Coronary artery (tissue), 2 donors: ENCODE data around the gene ZXDC.

Experiments used
- DNase-seq: peaks from one replicate; pipeline ENCODE4 v3.0.0-alpha.2; 2017; ENCODE audit warnings: low spot score
- H3K27ac ChIP-seq, 2 donors: fragments of 200-600 bp; sonication (generic); one replicate each; pipeline ENCODE4 v1.5.1; 2016 to 2019
- H3K4me3 ChIP-seq: fragments of 200-600 bp; sonication (generic); 2 replicates; pipeline ENCODE4 v1.5.1; 2016; ENCODE audit warnings: mild to moderate bottlenecking, moderate library complexity
- TF ChIP-seq, protein P1 (sequence below): fragments of 200-600 bp; sonication (generic); IDR thresholded peaks from one replicate; pipeline ENCODE4 v1.5.1; 2019; ENCODE audit warnings: antibody characterized with exemption

Gene ZXDC

GRCh38 chr3:126488886-126489569 is 13.3 kb upstream of the ZXDC start:
- TF ChIP-seq, protein P1, sequence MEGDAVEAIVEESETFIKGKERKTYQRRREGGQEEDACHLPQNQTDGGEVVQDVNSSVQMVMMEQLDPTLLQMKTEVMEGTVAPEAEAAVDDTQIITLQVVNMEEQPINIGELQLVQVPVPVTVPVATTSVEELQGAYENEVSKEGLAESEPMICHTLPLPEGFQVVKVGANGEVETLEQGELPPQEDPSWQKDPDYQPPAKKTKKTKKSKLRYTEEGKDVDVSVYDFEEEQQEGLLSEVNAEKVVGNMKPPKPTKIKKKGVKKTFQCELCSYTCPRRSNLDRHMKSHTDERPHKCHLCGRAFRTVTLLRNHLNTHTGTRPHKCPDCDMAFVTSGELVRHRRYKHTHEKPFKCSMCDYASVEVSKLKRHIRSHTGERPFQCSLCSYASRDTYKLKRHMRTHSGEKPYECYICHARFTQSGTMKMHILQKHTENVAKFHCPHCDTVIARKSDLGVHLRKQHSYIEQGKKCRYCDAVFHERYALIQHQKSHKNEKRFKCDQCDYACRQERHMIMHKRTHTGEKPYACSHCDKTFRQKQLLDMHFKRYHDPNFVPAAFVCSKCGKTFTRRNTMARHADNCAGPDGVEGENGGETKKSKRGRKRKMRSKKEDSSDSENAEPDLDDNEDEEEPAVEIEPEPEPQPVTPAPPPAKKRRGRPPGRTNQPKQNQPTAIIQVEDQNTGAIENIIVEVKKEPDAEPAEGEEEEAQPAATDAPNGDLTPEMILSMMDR, result no peak
- Histone ChIP-seq H3K4me3 (no peak overlapping the region), H3K27ac (no peak overlapping the region)
- no peak for DNase-seq

- no peak for DNase-seq
- Histone ChIP-seq H3K27ac (no peak overlapping the region), H3K4me3 (no peak overlapping the region)
- TF ChIP-seq, protein P1, result no peak
These were observed 12.5 kb upstream of the ZXDC start for GRCh38 chr3:126488185-126488584.

GRCh38 chr3:126487151-126487771 is 11.6 kb upstream of the ZXDC start:
- TF ChIP-seq, protein P1, result no peak
- no peak for DNase-seq
- Histone ChIP-seq H3K4me3 (no peak overlapping the region), H3K27ac (no peak overlapping the region)

GRCh38 chr3:126486360-126486847 is 10.7 kb upstream of the ZXDC start:
- no peak for DNase-seq
- TF ChIP-seq, protein P1, result no peak
- Histone ChIP-seq H3K27ac (peak overlapping the region in 1 of 2 donors; percentile 2), H3K4me3 (no peak overlapping the region)

DNA sequence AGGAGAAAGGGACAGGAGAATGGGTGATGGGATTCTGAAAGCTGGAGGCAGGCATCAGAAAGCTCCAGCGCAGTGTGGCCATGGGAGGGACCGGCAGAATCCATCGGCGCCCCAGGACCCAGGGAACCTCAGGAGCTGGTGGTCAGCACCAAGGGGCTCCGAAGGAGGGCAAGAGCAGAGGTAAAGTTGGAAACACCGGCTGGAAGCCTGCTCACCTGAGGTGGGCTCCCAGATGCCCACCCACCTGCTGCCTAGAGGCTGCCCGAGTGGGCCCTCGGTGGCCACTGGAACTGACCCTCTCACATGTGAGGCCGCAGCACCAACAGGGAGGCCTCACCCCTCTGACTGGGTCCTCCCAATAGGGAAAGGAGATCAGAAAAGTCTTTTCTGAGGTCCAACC is 10.3 kb upstream of the ZXDC start:
- no peak for DNase-seq
- no peak overlapping the region for H3K4me3 ChIP-seq
- H3K27ac ChIP-seq, result no peak overlapping the region
- TF ChIP-seq, protein P1, result no peak

- TF ChIP-seq, protein P1, result no peak
- no peak overlapping the region for H3K4me3 ChIP-seq
- no peak for DNase-seq
- no peak overlapping the region for H3K27ac ChIP-seq
These were observed 9.6 kb upstream of the ZXDC start for GRCh38 chr3:126485176-126485897.
